ENCODE measurements around the gene FZD7.

FZD7 gene

GRCh38 chr2:202033317-202034248 is at the start of gene FZD7:
TSS of gene FZD7 (plus strand) at chr2:202033855. CDS start at chr2:202034648, 793 bp downstream.
- peak; percentile 81 for DNase-seq (ENCODE audit: low read depth, low spot score)

- no peak for DNase-seq (ENCODE audit: low read depth, low spot score)
Observed at GRCh38 chr2:201984333-201984732, 49.3 kb upstream of the FZD7 start.

- no peak for DNase-seq (ENCODE audit: low read depth, low spot score)
Observed at GRCh38 chr2:201984800-201985525, 48.7 kb upstream of the FZD7 start.

- DNase-seq (ENCODE audit: low read depth, low spot score) = no peak
Observed at GRCh38 chr2:201985728-201986462, 47.8 kb upstream of the FZD7 start.

- DNase-seq (ENCODE audit: low read depth, low spot score) = no peak
Observed at GRCh38 chr2:201986463-201986735, 47.3 kb upstream of the FZD7 start.

GRCh38 chr2:201987426-201987825 is 46.2 kb upstream of the FZD7 start:
- no peak for DNase-seq (ENCODE audit: low read depth, low spot score)

- no peak for DNase-seq (ENCODE audit: low read depth, low spot score)
Observed at GRCh38 chr2:201990069-201990468, 43.6 kb upstream of the FZD7 start.

- DNase-seq (ENCODE audit: low read depth, low spot score) = no peak
Observed at GRCh38 chr2:201992960-201993359, 40.7 kb upstream of the FZD7 start.

GRCh38 chr2:201994973-201995638 is 38.5 kb upstream of the FZD7 start:
- DNase-seq (ENCODE audit: low read depth, low spot score) = no peak

GRCh38 chr2:201996006-201996405 is 37.6 kb upstream of the FZD7 start:
- no peak for DNase-seq (ENCODE audit: low read depth, low spot score)

- DNase-seq (ENCODE audit: low read depth, low spot score) = no peak
Observed at GRCh38 chr2:201996679-201997314, 36.9 kb upstream of the FZD7 start.

- DNase-seq (ENCODE audit: low read depth, low spot score) = no peak
Observed at GRCh38 chr2:201999279-201999678, 34.4 kb upstream of the FZD7 start.

GRCh38 chr2:202001826-202002225 is 31.8 kb upstream of the FZD7 start:
- DNase-seq (ENCODE audit: low read depth, low spot score) = no peak

GRCh38 chr2:202002381-202002780 is 31.3 kb upstream of the FZD7 start:
- no peak for DNase-seq (ENCODE audit: low read depth, low spot score)

GRCh38 chr2:202005272-202005887 is 28.3 kb upstream of the FZD7 start:
- DNase-seq (ENCODE audit: low read depth, low spot score) = no peak

GRCh38 chr2:202006301-202006700 is 27.4 kb upstream of the FZD7 start:
- no peak for DNase-seq (ENCODE audit: low read depth, low spot score)

- no peak for DNase-seq (ENCODE audit: low read depth, low spot score)
Observed at GRCh38 chr2:202007015-202007982, 26.4 kb upstream of the FZD7 start.

GRCh38 chr2:202007983-202008354 is 25.7 kb upstream of the FZD7 start:
- DNase-seq (ENCODE audit: low read depth, low spot score) = no peak

GRCh38 chr2:202009019-202009481 is 24.6 kb upstream of the FZD7 start:
- no peak for DNase-seq (ENCODE audit: low read depth, low spot score)

- DNase-seq (ENCODE audit: low read depth, low spot score) = no peak
Observed at GRCh38 chr2:202009581-202009980, 24.1 kb upstream of the FZD7 start.

Measured in smooth muscle cell of the brain vasculature (primary cell).